ENCODE data around the gene HHIPL2. TPM values are rescaled to one million over a fixed set of nuclear protein-coding genes. Genes with fewer than 3 reads are reported as not detected.

HHIPL2 gene
- polyA plus RNA-seq, 10 donors, result 0.08 to 0.89 (median 0.20) TPM; not detected in 1

Other genes starting within 250 kb of the HHIPL2 start
- 10 to 100 TPM in 5 of 10 donors, 1 to 10 TPM in 5; 8.4 to 11.6 (median 10.0) TPM for gene TAF1A, start 41.8 kb upstream of the HHIPL2 start, polyA plus RNA-seq (ENCODE audit: insufficient read length in 10 of 10)
- 10 to 100 TPM; 39.6 to 69.4 (median 51.6) TPM for gene MIA3, start 70.0 kb upstream of the HHIPL2 start, polyA plus RNA-seq (ENCODE audit: insufficient read length in 10 of 10)
- 10 to 100 TPM; 58.6 to 72.0 (median 64.0) TPM for gene AIDA, start 164.4 kb upstream of the HHIPL2 start, polyA plus RNA-seq (ENCODE audit: insufficient read length in 10 of 10)
- 10 to 100 TPM; 18.2 to 30.5 (median 24.4) TPM for gene BROX, start 164.5 kb upstream of the HHIPL2 start, polyA plus RNA-seq (ENCODE audit: insufficient read length in 10 of 10)
- gene FAM177B, start 189.1 kb upstream of the HHIPL2 start, polyA plus RNA-seq (ENCODE audit: insufficient read length in 10 of 10), result under 1 TPM in 8 of 10 donors, not detected in 2; 0.12 to 0.62 (median 0.25) TPM